ENCODE results near the gene APOL4.

APOL4 gene, protein sequence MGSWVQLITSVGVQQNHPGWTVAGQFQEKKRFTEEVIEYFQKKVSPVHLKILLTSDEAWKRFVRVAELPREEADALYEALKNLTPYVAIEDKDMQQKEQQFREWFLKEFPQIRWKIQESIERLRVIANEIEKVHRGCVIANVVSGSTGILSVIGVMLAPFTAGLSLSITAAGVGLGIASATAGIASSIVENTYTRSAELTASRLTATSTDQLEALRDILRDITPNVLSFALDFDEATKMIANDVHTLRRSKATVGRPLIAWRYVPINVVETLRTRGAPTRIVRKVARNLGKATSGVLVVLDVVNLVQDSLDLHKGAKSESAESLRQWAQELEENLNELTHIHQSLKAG

GRCh38 chr22:36201630-36202319 is at the start of gene APOL4:
Gene APOL4 (minus strand): TSS chr22:36201809. CDS start chr22:36201734, 75 bp downstream.
- TF ChIP-seq GATA2 (IDR thresholded peaks at IDR 0.05; ENCODE audit: low read depth, low read length): no peak
- no peak for TF ChIP-seq GATA3 (IDR thresholded peaks at IDR 0.05; ENCODE audit: low read depth, low read length)

DNA sequence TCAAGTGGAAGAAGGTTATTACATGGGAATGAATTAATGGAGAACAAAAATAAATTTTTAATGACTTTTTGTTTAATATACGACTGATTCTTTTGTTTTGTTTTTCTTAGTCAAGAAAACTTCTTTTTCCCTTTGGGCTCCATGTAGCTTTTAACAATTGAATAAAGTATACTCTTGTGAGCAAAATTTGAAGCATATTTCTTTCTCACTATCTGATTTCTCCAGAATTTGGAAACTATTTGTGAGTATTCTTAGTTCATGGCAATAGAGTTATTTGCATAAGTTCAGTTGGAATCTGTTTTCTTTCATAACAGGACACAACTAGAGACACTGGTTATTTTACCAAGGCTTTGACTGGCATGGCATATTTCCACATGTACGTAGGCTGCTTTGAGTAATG is 47.6 kb upstream of the APOL4 start:
- TF ChIP-seq GATA2 (IDR thresholded peaks at IDR 0.05; ENCODE audit: low read depth, low read length): no peak
- TF ChIP-seq GATA3 (IDR thresholded peaks at IDR 0.05; ENCODE audit: low read depth, low read length): no peak

GRCh38 chr22:36247955-36248354 is 46.3 kb upstream of the APOL4 start:
- TF ChIP-seq GATA2 (IDR thresholded peaks at IDR 0.05; ENCODE audit: low read depth, low read length): no peak
- TF ChIP-seq GATA3 (IDR thresholded peaks at IDR 0.05; ENCODE audit: low read depth, low read length): no peak

DNA sequence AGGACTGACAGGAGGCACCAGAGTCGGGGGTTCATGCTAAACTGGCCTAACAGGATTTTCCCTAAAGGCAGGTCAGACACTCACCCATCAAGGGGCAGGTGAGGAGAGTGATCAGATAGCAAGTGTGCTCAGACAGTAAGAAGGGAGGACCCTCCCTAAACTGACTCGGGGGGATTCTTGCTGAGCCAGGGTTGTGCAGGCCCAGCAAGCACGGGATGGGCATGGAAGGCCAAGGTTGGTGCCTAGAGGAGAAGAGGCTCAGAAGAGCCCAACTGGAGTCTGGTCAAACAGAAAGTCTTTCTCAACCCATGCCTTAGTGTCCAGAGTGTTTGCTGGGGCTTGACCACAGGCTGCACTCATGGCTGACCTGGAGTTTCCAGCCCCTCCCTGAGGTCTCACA is 45.1 kb upstream of the APOL4 start:
- TF ChIP-seq GATA2 (IDR thresholded peaks at IDR 0.05; ENCODE audit: low read depth, low read length): no peak
- TF ChIP-seq GATA3 (IDR thresholded peaks at IDR 0.05; ENCODE audit: low read depth, low read length): no peak

DNA sequence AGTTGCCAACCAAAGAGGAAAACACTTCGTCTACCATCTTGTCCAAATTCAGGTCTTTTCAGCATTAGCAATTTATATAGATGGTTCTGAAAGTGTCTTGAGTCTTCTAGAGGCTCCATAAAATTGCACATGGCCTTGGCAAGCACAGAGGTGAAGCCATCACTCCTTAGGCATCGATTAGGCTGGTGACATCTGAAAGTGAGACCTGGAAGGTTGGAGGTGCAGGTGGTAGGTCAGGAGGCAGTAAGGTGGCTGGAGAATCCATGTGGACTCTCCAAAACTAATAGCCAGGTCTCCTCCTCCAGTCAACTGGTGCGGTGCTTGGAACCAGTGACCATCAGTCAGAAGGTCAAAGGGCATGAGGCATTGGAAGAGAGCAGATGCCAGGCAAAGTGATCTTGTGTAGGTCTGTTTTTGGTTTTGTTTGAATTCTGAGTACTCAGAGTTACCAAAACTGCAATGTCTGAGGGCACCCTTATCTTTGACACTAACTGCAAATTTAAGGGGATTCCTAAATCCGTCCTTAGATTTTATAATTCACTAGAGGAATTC is 44.3 kb upstream of the APOL4 start:
- no peak for TF ChIP-seq GATA2 (IDR thresholded peaks at IDR 0.05; ENCODE audit: low read depth, low read length)
- no peak for TF ChIP-seq GATA3 (IDR thresholded peaks at IDR 0.05; ENCODE audit: low read depth, low read length)

DNA sequence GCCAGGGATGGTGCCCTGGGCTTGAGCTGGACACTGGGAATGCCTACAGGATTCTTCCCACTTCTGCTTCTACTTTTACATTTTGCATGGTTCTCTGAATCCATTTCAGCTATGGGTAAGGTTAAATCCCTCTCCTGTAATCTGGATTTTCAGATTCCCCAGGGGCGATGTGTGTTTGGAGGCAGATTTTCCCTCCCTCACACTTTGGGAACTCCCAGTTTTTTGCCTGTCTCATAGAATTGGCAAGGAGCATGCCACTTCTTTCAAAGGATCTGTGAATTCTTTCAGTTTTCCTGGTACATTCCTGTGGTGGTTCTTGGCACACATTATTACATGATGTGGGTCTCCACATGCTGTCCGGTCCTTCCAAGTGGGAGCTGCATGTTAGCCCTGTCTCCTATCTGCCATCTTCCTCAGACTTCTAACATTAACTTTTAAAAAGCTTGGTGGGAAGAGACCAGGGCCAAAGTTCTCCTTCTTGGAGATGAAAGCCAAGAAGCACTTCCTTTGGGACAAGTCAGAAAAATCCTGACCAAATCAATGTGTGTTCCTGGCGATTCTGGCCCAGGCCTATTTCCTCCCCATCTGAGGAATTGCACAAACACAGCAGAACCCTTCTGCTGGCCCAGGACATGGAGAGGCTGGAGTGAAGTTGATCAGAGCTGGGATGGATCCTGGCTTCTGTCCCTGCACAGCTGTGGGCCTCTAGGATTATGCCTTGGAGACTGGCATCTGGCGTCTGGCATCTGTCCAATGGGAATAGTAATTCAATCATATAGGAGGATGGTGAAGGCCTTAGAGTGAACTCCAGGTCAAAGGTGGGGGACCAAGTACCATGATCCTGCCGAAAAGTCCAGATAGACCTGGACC is 43.1 kb upstream of the APOL4 start:
- no peak for TF ChIP-seq GATA2 (IDR thresholded peaks at IDR 0.05; ENCODE audit: low read depth, low read length)
- no peak for TF ChIP-seq GATA3 (IDR thresholded peaks at IDR 0.05; ENCODE audit: low read depth, low read length)

DNA sequence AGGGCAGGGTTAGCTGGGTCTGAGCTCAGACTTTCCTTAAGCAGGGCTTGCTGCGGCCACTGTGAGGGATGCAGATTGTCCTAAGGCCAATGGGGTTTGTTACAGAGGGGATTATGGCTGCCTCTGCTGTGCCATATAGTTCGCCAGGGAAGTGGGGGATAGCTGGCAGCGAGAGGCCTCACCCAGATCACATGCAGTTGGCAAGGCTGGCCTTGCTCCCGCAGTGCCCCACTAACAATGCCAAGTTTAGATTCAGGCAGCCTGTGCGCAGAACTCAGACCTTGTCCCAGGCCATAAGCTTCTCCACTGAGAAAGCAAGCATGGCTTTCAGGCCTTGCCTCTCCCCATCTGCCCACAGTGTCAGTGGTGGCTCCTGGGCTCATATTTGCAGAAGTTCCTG is 42.4 kb upstream of the APOL4 start:
- no peak for TF ChIP-seq GATA2 (IDR thresholded peaks at IDR 0.05; ENCODE audit: low read depth, low read length)
- no peak for TF ChIP-seq GATA3 (IDR thresholded peaks at IDR 0.05; ENCODE audit: low read depth, low read length)

- TF ChIP-seq GATA2 (IDR thresholded peaks at IDR 0.05; ENCODE audit: low read depth, low read length) (no peak), GATA3 (IDR thresholded peaks at IDR 0.05; ENCODE audit: low read depth, low read length) (no peak)
Measured at GRCh38 chr22:36239401-36240171, 38.0 kb upstream of the APOL4 start, which contains the start of gene APOL2. Gene APOL2 (minus strand): TSS chr22:36239527. CDS start chr22:36233162, 6,365 bp downstream.

GRCh38 chr22:36239150-36239400 is 37.5 kb upstream of the APOL4 start:
- TF ChIP-seq GATA2 (IDR thresholded peaks at IDR 0.05; ENCODE audit: low read depth, low read length) (no peak), GATA3 (IDR thresholded peaks at IDR 0.05; ENCODE audit: low read depth, low read length) (no peak)

DNA sequence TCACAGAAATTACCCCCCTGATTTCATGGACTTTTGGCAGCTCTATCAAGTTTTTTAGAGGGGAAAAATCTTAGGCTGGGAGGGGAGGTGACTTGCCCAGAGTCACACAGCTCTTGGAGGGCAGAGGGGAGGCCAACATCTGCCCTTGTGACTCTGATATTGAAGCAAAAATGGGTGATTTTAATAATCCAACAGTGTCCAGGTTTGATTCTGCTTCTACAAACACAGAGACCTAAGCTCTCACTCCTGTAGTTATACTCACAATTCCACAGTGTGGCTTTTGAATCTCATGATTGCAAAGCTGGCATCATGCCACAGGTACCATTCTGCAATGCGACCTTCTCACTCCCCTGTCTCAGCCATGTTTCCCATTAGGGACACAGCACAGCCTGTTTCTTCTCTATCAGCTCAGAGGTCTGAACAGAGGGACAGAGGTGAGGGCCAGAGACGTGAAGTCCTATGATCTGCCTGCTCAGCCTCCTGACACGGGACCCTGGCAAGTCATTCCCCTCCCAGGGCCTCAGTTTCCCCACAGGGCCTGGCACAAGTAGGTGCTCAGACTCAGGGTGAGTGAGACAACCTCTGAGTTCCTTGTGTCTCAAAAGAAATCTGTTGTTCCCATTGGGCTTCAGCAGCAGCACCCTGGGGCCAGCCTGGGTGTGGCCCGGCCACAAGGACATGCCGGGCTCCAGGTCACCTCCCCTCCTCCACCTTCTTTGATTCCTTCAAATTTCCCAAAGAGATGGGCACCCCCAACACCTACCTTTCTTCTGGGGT is 37.0 kb upstream of the APOL4 start:
- TF ChIP-seq GATA2 (IDR thresholded peaks at IDR 0.05; ENCODE audit: low read depth, low read length) (no peak), GATA3 (IDR thresholded peaks at IDR 0.05; ENCODE audit: low read depth, low read length) (no peak)

- TF ChIP-seq GATA3 (IDR thresholded peaks at IDR 0.05; ENCODE audit: low read depth, low read length) (no peak), GATA2 (IDR thresholded peaks at IDR 0.05; ENCODE audit: low read depth, low read length) (no peak)
Measured at GRCh38 chr22:36237462-36238372, 36.1 kb upstream of the APOL4 start.

Data from SH-SY5Y (cell line).